ENCODE results near the gene ZNF598. TPM values are rescaled to one million over a fixed set of nuclear protein-coding genes. Genes with fewer than 3 reads are reported as not detected.

Gene ZNF598
- total and polyA plus RNA-seq, 10 of the 15 experiments (the other 5 are each of a cell fraction or from before 2014, with no cell fraction given), result 0.08 to 74.0 (median 14.4) TPM

DNA sequence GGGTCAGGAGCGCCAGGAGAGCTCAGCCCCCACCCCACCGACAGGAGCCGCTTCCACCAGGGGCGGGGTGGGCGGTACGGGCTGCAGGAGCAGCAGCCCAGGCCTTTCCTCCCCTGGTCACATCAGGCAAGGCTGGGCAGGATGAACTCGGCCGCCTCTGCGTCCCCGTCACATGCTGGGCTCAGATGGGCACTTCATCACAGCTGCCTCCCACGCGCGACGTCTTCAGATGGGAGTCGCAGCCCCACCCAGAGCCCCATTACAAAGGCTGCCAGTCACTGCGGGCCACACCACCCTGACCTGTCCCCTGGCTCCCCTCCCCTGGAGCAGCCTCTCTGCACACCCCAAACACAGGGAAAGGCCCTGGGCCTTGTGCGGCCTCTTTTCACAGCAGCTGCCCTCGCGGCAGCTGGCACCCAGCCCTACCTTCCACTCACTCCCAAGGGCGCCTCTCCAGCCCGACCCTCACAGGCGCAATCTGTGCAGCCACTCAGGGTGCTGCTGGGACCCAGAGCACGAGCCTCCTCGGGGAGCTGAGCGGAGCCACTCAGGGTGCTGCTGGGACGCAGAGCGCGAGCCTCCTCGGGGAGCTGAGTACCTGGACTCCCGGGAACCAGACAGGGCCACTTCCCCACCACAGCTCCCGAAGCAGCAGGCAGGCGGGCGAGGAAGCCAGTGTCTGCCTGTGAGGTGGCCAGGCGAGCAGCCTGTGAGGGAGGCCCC lies 4.7 kb downstream of the ZNF598 start:
- ATAC-seq (no peak), FAIRE-seq (no peak), DNase-seq (ENCODE audit: low read depth, low spot score) (no peak)
- Histone ChIP-seq H3K9ac (ENCODE audit: control insufficient read depth, insufficient read depth, low read length) (no peak overlapping the region), H3K4me1 (ENCODE audit: control insufficient read depth, insufficient read depth, low read length) (peaks cover 15% of the 10 kb centered on the region), H3K4me2 (ENCODE audit: control insufficient read depth, insufficient read depth) (peak overlapping the region; percentile 43; the same call in 1 of the 2 replicates), H3K79me2 (ENCODE audit: control insufficient read depth, insufficient read depth, low read length) (peaks cover 59% of the 10 kb centered on the region), H3K4me3 (0 out of 2 replicates have a peak overlapping the region, but pooled peaks have one; percentile 1), H3K9me3 (replicated peaks; ENCODE audit: control insufficient read depth, insufficient read depth, low read length) (no peaks in the 10 kb centered on the region), H3K27ac (ENCODE audit: control insufficient read depth, insufficient read depth) (no peak overlapping the region), H3K27me3 (replicated peaks in 1 of 2; ENCODE audit: control insufficient read depth in 2 of 2, insufficient read depth in 2 of 2, low read length in 1 of 2) (no peaks in the 10 kb centered on the region), H2AFZ (ENCODE audit: control insufficient read depth, low read depth, low read length) (no peak overlapping the region), H3K36me3 (ENCODE audit: control insufficient read depth in 2 of 2, insufficient read depth in 2 of 2, low read length in 1 of 2) (peaks cover 0 to 35% of the 10 kb centered on the region in 2 experiments; a peak in 3 of 4 replicates), H4K20me1 (ENCODE audit: control insufficient read depth, insufficient read depth) (peaks cover 6% of the 10 kb centered on the region)
- intact Hi-C loops (cut with micrococcal nuclease; ENCODE audit: unreplicated experiment), result loop anchor here (5.0 kb wide), 1 partner anchor 147 kb away; no protein-coding TSS in a partner anchor
- 85% methylated on average over 23 of the region's 34 CpGs for WGBS (ENCODE audit: insufficient coverage, insufficient replicate concordance, low lambda C conversion rate, missing lambda C conversion rate)
- ChIA-PET SMC1A (ENCODE audit: uncharacterized antibody, unreplicated experiment) (interaction anchor here (0.5 to 2.1 kb wide), 3 partner anchors 115 to 247 kb away, joined by 3 to 14 read pairs (median 3); partner anchors contain the start of gene ECI1), CTCF (interaction anchor here (0.8 to 4.3 kb wide), 15 partner anchors 12 to 482 kb away, joined by 3 to 54 read pairs (median 6); partner anchors contain the start of genes MLST8, NOXO1, NTHL1 and RAB26), RAD21 (ENCODE audit: unreplicated experiment) (no interaction called here), POLR2A (interaction anchor here (0.9 to 2.2 kb wide), 5 partner anchors 9 to 150 kb away, joined by 3 to 10 read pairs (median 5); partner anchors contain the start of genes NOXO1, RPS2 and TRAF7)
- BruUV-seq (replicated peaks), result no TSS peak
- no peak for TF ChIP-seq SIX5 (IDR thresholded peaks at IDR 0.05; ENCODE audit: low read depth, low read length, severe bottlenecking)
- TF ChIP-seq, protein P1, sequence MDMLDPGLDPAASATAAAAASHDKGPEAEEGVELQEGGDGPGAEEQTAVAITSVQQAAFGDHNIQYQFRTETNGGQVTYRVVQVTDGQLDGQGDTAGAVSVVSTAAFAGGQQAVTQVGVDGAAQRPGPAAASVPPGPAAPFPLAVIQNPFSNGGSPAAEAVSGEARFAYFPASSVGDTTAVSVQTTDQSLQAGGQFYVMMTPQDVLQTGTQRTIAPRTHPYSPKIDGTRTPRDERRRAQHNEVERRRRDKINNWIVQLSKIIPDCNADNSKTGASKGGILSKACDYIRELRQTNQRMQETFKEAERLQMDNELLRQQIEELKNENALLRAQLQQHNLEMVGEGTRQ (IDR thresholded peaks at IDR 0.05; ENCODE audit: borderline replicate concordance, low read depth, low read length), result no peak
- TF ChIP-seq CREB1 (IDR thresholded peaks at IDR 0.05; ENCODE audit: low read depth), result no peak
- TF ChIP-seq HDGF (IDR thresholded peaks at IDR 0.05), result no peak
- no peak for TF ChIP-seq NRF1 (conservative IDR thresholded peaks at IDR 0.05; ENCODE audit: low read depth, low read length)
- TF ChIP-seq TBL1XR1 (IDR thresholded peaks at IDR 0.05; ENCODE audit: low read depth, low read length), result no peak
- no peak for TF ChIP-seq KLF5 (IDR thresholded peaks at IDR 0.05; ENCODE audit: partially characterized antibody)
- no peak for TF ChIP-seq TAF1 (IDR thresholded peaks at IDR 0.05; ENCODE audit: borderline replicate concordance, low read depth, low read length)
- in situ Hi-C loops (cut with MboI), result no loop called here
